ENCODE results near the gene IGFN1. TPM values are rescaled to one million over a fixed set of nuclear protein-coding genes. Genes with fewer than 3 reads are reported as not detected.
A peak's percentile ranks its signal among the peaks of the same experiment; 100 is the strongest.

IGFN1 gene
- total and polyA plus RNA-seq, 9 of the 15 experiments (the other 6 are each of a cell fraction or from before 2014, with no cell fraction given) = 0.04 TPM; not detected in 8

DNA sequence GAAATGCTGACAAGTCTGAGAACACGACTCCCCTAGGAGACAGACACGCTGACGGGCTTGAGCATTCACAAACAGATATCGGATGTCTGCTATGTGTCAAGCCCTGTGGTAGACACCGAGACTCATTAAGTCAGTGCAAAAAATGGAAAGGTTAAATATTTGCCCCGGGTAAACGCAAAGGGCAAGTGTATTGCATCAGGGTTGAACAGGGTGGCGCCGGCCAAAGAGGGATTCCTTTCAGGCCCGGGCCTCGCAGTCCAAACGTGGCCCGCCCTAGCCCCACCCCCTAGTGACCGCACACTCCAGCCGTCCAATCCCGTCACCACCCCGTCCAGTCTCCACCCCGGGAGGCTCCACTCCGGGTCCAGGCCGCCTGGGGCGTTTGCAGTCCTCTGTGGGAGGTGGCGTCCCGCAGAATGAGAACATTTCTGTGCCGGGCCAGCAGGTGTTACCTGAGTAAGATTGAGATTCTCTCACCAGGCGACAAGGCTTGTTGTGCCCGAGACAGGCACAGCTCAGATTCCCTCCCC lies 20.0 kb upstream of the IGFN1 start (continued):
- TF ChIP-seq, protein P1, sequence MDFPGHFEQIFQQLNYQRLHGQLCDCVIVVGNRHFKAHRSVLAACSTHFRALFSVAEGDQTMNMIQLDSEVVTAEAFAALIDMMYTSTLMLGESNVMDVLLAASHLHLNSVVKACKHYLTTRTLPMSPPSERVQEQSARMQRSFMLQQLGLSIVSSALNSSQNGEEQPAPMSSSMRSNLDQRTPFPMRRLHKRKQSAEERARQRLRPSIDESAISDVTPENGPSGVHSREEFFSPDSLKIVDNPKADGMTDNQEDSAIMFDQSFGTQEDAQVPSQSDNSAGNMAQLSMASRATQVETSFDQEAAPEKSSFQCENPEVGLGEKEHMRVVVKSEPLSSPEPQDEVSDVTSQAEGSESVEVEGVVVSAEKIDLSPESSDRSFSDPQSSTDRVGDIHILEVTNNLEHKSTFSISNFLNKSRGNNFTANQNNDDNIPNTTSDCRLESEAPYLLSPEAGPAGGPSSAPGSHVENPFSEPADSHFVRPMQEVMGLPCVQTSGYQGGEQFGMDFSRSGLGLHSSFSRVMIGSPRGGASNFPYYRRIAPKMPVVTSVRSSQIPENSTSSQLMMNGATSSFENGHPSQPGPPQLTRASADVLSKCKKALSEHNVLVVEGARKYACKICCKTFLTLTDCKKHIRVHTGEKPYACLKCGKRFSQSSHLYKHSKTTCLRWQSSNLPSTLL (IDR thresholded peaks at IDR 0.05) = no peak
- no peak for TF ChIP-seq ZNF347 (CRISPR knock-in tag; IDR thresholded peaks at IDR 0.05; ENCODE audit: low read depth)
- no peak for TF ChIP-seq CREBBP (IDR thresholded peaks at IDR 0.05; ENCODE audit: low read depth, low read length)
- no peak for TF ChIP-seq BRD4 (IDR thresholded peaks at IDR 0.05)
- TF ChIP-seq HDAC8 (tag; IDR thresholded peaks at IDR 0.05) = no peak
- TF ChIP-seq ZC3H4 (CRISPR knock-in tag; IDR thresholded peaks at IDR 0.05; ENCODE audit: borderline replicate concordance) = no peak
- TF ChIP-seq, protein P2, sequence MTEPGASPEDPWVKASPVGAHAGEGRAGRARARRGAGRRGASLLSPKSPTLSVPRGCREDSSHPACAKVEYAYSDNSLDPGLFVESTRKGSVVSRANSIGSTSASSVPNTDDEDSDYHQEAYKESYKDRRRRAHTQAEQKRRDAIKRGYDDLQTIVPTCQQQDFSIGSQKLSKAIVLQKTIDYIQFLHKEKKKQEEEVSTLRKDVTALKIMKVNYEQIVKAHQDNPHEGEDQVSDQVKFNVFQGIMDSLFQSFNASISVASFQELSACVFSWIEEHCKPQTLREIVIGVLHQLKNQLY (CRISPR knock-in tag; conservative IDR thresholded peaks at IDR 0.05) = no peak
- no peak for TF ChIP-seq MCM5 (IDR thresholded peaks at IDR 0.05; ENCODE audit: low read depth)
- no peak for TF ChIP-seq TCFL5 (CRISPR knock-in tag; conservative IDR thresholded peaks at IDR 0.05)
- no peak for TF ChIP-seq ILF3 (IDR thresholded peaks at IDR 0.05; ENCODE audit: borderline replicate concordance)
- TF ChIP-seq RBM39 (optimal IDR thresholded peaks at IDR 0.05; ENCODE audit: low read depth, low read length) = no peak
- TF ChIP-seq SAP30 (IDR thresholded peaks at IDR 0.05; ENCODE audit: borderline replicate concordance, insufficient read depth, low read depth, low read length, poor library complexity, severe bottlenecking) = no peak
- no peak for TF ChIP-seq ZNF79 (CRISPR knock-in tag; IDR thresholded peaks at IDR 0.05; ENCODE audit: low read depth)
- no peak for TF ChIP-seq KAT7 (CRISPR knock-in tag; IDR thresholded peaks at IDR 0.05; ENCODE audit: borderline replicate concordance)
- TF ChIP-seq ZNF316 (IDR thresholded peaks at IDR 0.05) = no peak; the same call in 1 of the 2 replicates
- TF ChIP-seq PPARD (CRISPR knock-in tag; IDR thresholded peaks at IDR 0.05) = no peak
- peak; percentile 50 for TF ChIP-seq RBM25 (IDR thresholded peaks at IDR 0.05; ENCODE audit: low read depth, low read length, severe bottlenecking)
- no peak for TF ChIP-seq ZNF586 (CRISPR knock-in tag; conservative IDR thresholded peaks at IDR 0.05)
- no peak; the same call in 1 of the 2 replicates for TF ChIP-seq GTF2A2 (tag; IDR thresholded peaks at IDR 0.05)
- no peak for TF ChIP-seq ZNF174 (CRISPR knock-in tag; IDR thresholded peaks at IDR 0.05)
- TF ChIP-seq, protein P3, sequence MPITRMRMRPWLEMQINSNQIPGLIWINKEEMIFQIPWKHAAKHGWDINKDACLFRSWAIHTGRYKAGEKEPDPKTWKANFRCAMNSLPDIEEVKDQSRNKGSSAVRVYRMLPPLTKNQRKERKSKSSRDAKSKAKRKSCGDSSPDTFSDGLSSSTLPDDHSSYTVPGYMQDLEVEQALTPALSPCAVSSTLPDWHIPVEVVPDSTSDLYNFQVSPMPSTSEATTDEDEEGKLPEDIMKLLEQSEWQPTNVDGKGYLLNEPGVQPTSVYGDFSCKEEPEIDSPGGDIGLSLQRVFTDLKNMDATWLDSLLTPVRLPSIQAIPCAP (CRISPR knock-in tag; IDR thresholded peaks at IDR 0.05; ENCODE audit: borderline replicate concordance) = no peak
- TF ChIP-seq, protein P4, sequence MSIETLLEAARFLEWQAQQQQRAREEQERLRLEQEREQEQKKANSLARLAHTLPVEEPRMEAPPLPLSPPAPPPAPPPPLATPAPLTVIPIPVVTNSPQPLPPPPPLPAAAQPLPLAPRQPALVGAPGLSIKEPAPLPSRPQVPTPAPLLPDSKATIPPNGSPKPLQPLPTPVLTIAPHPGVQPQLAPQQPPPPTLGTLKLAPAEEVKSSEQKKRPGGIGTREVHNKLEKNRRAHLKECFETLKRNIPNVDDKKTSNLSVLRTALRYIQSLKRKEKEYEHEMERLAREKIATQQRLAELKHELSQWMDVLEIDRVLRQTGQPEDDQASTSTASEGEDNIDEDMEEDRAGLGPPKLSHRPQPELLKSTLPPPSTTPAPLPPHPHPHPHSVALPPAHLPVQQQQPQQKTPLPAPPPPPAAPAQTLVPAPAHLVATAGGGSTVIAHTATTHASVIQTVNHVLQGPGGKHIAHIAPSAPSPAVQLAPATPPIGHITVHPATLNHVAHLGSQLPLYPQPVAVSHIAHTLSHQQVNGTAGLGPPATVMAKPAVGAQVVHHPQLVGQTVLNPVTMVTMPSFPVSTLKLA (conservative IDR thresholded peaks at IDR 0.05) = peak; percentile 36 to 58; a peak in 2 of 4 replicates
- TF ChIP-seq, protein P5, sequence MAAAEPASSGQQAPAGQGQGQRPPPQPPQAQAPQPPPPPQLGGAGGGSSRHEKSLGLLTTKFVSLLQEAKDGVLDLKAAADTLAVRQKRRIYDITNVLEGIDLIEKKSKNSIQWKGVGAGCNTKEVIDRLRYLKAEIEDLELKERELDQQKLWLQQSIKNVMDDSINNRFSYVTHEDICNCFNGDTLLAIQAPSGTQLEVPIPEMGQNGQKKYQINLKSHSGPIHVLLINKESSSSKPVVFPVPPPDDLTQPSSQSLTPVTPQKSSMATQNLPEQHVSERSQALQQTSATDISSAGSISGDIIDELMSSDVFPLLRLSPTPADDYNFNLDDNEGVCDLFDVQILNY (CRISPR knock-in tag; IDR thresholded peaks at IDR 0.05) = no peak
- peak; percentile 84 for TF ChIP-seq NBN (IDR thresholded peaks at IDR 0.05; ENCODE audit: low read depth)

Data from K562 (cell line).